HEK293 (cell line): Measurements from ENCODE around the gene RBMS3.

ENCODE experiments used
- CTCF ChIA-PET: fragments of 350-600 bp; formaldehyde crosslinking; extraction: SDS; loops from one replicate; lab custom pipeline; 2021; ENCODE audit warnings: antibody characterized with exemption; lab: Yijun Ruan, JAX
- POLR2A ChIA-PET: fragments of 300-600 bp; formaldehyde crosslinking; extraction: SDS; loops from one replicate; lab custom pipeline; 2020; ENCODE audit warnings: antibody characterized with exemption, inconsistent platforms; lab: Yijun Ruan, JAX
- H3K27ac ChIP-seq: fragments of 200-500 bp; sonication (Bioruptor generic); 2 replicates; pipeline ENCODE4 v1.5.1; 2014; ENCODE audit warnings: low read depth, low read length, control low read depth, inconsistent platforms; ENCODE audit errors: extremely low read depth
- H3K36me3 ChIP-seq, 2 experiments: fragments of 200-500 bp in 1 of 2; sonication (Bioruptor generic) in 1 of 2; 1 replicate in 1 of 2; 2 replicates in 1 of 2; pipeline ENCODE4 v1.5.1; 2014 to 2017; ENCODE audit warnings: inconsistent platforms in 2 of 2, low read length in 2 of 2; ENCODE audit not compliant: control insufficient read depth in 2 of 2, insufficient read depth in 1 of 2
- H3K4me1 ChIP-seq: fragments of 200-500 bp; sonication (Bioruptor generic); 2 replicates; pipeline ENCODE4 v1.5.1; 2014; ENCODE audit warnings: mild to moderate bottlenecking, low read length, inconsistent platforms; ENCODE audit not compliant: control insufficient read depth, insufficient read depth
- H3K4me3 ChIP-seq: 2 replicates; pipeline ENCODE4 v1.5.1; 2011; ENCODE audit warnings: low read depth, mild to moderate bottlenecking, control low read depth, low read length, moderate library complexity
- H3K9me3 ChIP-seq: fragments of 200-500 bp; sonication (Bioruptor generic); 2 replicates; pipeline ENCODE4 v1.5.1; 2014; ENCODE audit warnings: low read depth, low read length, inconsistent platforms; ENCODE audit not compliant: control insufficient read depth, insufficient read depth
- GLI4 ChIP-seq: fragments of 450-650 bp; formaldehyde crosslinking; IDR thresholded peaks from 2 replicates; pipeline ENCODE4 v1.5.1; 2016; ENCODE audit warnings: missing biosample characterization, missing genetic modification characterization
- GLIS1 ChIP-seq: fragments of 450-650 bp; formaldehyde crosslinking; IDR thresholded peaks from 2 replicates; pipeline ENCODE4 v1.5.1; 2016; ENCODE audit warnings: missing biosample characterization, missing genetic modification characterization
- HOXA7 ChIP-seq: sonication (generic); formaldehyde crosslinking; IDR thresholded peaks from 2 replicates; pipeline ENCODE4 v1.8.1; 2022; ENCODE audit warnings: missing genetic modification reagents, borderline replicate concordance
- KLF9 ChIP-seq: fragments of 450-650 bp; formaldehyde crosslinking; IDR thresholded peaks from 2 replicates; pipeline ENCODE4 v1.5.1; 2016; ENCODE audit warnings: missing biosample characterization, missing genetic modification characterization, low read depth
- MEIS1 ChIP-seq: sonication (generic); formaldehyde crosslinking; IDR thresholded peaks from 2 replicates; pipeline ENCODE4 v1.8.1; 2022; ENCODE audit warnings: missing genetic modification reagents, mild to moderate bottlenecking, borderline replicate concordance
- REPIN1 ChIP-seq: fragments of 450-650 bp; formaldehyde crosslinking; IDR thresholded peaks from 2 replicates; pipeline ENCODE4 v1.5.1; 2017; ENCODE audit warnings: missing biosample characterization, missing genetic modification characterization, low read depth
- SP2 ChIP-seq: fragments of 450-650 bp; formaldehyde crosslinking; IDR thresholded peaks from 2 replicates; pipeline ENCODE4 v1.5.1; 2016; ENCODE audit warnings: missing biosample characterization, missing genetic modification characterization
- TRIM28 ChIP-seq: IDR thresholded peaks from 2 replicates; pipeline ENCODE4 v1.6.1; 2011; ENCODE audit warnings: low read length, control low read depth, borderline replicate concordance
- ZBTB20 ChIP-seq: fragments of 450-650 bp; formaldehyde crosslinking; IDR thresholded peaks from 2 replicates; pipeline ENCODE4 v1.5.1; 2016; ENCODE audit warnings: missing biosample characterization, missing genetic modification characterization
- ZBTB48 ChIP-seq: fragments of 450-650 bp; formaldehyde crosslinking; IDR thresholded peaks from 2 replicates; pipeline ENCODE4 v1.5.1; 2016; ENCODE audit warnings: missing biosample characterization, missing genetic modification characterization
- ZEB2 ChIP-seq: fragments of 450-650 bp; formaldehyde crosslinking; IDR thresholded peaks from 2 replicates; pipeline ENCODE4 v1.5.1; 2016; ENCODE audit warnings: missing biosample characterization, missing genetic modification characterization
- ZFHX2 ChIP-seq: fragments of 450-650 bp; formaldehyde crosslinking; conservative IDR thresholded peaks from 2 replicates; pipeline ENCODE4 v1.5.1; 2016; ENCODE audit warnings: missing biosample characterization, missing genetic modification characterization
- ZFP37 ChIP-seq: fragments of 450-650 bp; formaldehyde crosslinking; IDR thresholded peaks from 2 replicates; pipeline ENCODE4 v1.5.1; 2016; ENCODE audit warnings: missing biosample characterization, missing genetic modification characterization
- ZNF10 ChIP-seq: fragments of 450-650 bp; formaldehyde crosslinking; IDR thresholded peaks from 2 replicates; pipeline ENCODE4 v1.5.1; 2017; ENCODE audit warnings: missing biosample characterization, missing genetic modification characterization
- ZNF174 ChIP-seq: fragments of 450-650 bp; formaldehyde crosslinking; IDR thresholded peaks from 2 replicates; pipeline ENCODE4 v1.5.0; 2017; ENCODE audit warnings: missing biosample characterization, mild to moderate bottlenecking, missing genetic modification characterization
- ZNF221 ChIP-seq: fragments of 450-650 bp; formaldehyde crosslinking; IDR thresholded peaks from 2 replicates; pipeline ENCODE4 v1.5.1; 2017; ENCODE audit warnings: missing biosample characterization, missing genetic modification characterization, borderline replicate concordance
- ZNF24 ChIP-seq: fragments of 450-650 bp; formaldehyde crosslinking; IDR thresholded peaks from 2 replicates; pipeline ENCODE4 v1.5.1; 2016; ENCODE audit warnings: missing biosample characterization, missing genetic modification characterization
- ZNF350 ChIP-seq: fragments of 450-650 bp; formaldehyde crosslinking; IDR thresholded peaks from 2 replicates; pipeline ENCODE4 v1.5.0; 2017; ENCODE audit warnings: missing biosample characterization, mild to moderate bottlenecking, missing genetic modification characterization
- ZNF433 ChIP-seq: fragments of 450-650 bp; formaldehyde crosslinking; IDR thresholded peaks from 2 replicates; pipeline ENCODE4 v1.5.1; 2016; ENCODE audit warnings: missing biosample characterization, missing genetic modification characterization, low read depth
- ZNF514 ChIP-seq: fragments of 450-650 bp; formaldehyde crosslinking; IDR thresholded peaks from 2 replicates; pipeline ENCODE4 v1.5.1; 2016; ENCODE audit warnings: missing biosample characterization, missing genetic modification characterization
- ZNF664 ChIP-seq: fragments of 450-650 bp; formaldehyde crosslinking; IDR thresholded peaks from 2 replicates; pipeline ENCODE4 v1.5.1; 2016; ENCODE audit warnings: missing biosample characterization, missing genetic modification characterization
- ZNF776 ChIP-seq: fragments of 450-650 bp; formaldehyde crosslinking; IDR thresholded peaks from 2 replicates; pipeline ENCODE4 v1.5.0; 2017; ENCODE audit warnings: missing biosample characterization, missing genetic modification characterization, borderline replicate concordance
- TF ChIP-seq, protein P1 (sequence below): fragments of 450-650 bp; formaldehyde crosslinking; IDR thresholded peaks from 2 replicates; pipeline ENCODE4 v1.5.1; 2016; ENCODE audit warnings: missing biosample characterization, missing genetic modification characterization
- TF ChIP-seq, protein P2 (sequence below): fragments of 450-650 bp; formaldehyde crosslinking; IDR thresholded peaks from 2 replicates; pipeline ENCODE4 v1.5.1; 2017; ENCODE audit warnings: missing biosample characterization, missing genetic modification characterization
- TF ChIP-seq, protein P3 (sequence below): fragments of 450-650 bp; formaldehyde crosslinking; IDR thresholded peaks from 2 replicates; pipeline ENCODE4 v1.5.1; 2016; ENCODE audit warnings: missing biosample characterization, missing genetic modification characterization
- TF ChIP-seq, protein P4 (sequence below): fragments of 450-650 bp; formaldehyde crosslinking; IDR thresholded peaks from 2 replicates; pipeline ENCODE4 v1.5.1; 2016; ENCODE audit warnings: missing biosample characterization, missing genetic modification characterization
- TF ChIP-seq, protein P5 (sequence below): fragments of 450-650 bp; formaldehyde crosslinking; IDR thresholded peaks from 2 replicates; pipeline ENCODE4 v1.5.1; 2016; ENCODE audit warnings: missing biosample characterization, missing genetic modification characterization

RBMS3 gene

DNA sequence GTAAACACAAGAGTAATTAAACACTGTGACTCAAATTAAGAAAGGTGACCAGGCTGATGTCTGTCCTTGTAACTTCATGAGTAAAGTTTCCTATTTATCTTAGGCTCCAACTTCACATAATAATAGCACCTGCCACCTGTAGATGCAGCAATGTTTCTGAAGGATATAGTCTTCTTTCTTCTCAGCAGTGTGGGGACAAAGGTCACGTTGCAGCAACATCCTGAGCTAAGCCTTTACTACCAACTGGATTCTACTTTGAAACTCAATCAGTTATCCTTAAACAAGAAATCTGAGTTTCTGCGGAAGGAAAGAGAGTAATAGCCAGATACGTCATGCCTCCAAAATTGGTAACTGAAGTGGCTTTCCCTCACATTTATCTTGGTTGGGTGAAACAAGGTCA is 253.1 kb downstream of the RBMS3 start:
- POLR2A ChIA-PET, result no interaction called here
- Histone ChIP-seq H3K4me3 (no peak overlapping the region), H3K36me3 (no peaks in the 10 kb centered on the region), H3K27ac (no peak overlapping the region), H3K4me1 (0 out of 2 replicates have a peak, but pooled peaks cover 3% of the 10 kb centered on the region), H3K9me3 (no peaks in the 10 kb centered on the region)
- TF ChIP-seq ZBTB48 (tag by site-specific recombination) (no peak), GLI4 (no peak), ZNF221 (tag by site-specific recombination) (no peak), ZNF433 (tag by site-specific recombination) (no peak), ZNF350 (tag by site-specific recombination) (no peak), ZFP37 (tag by site-specific recombination) (no peak), TRIM28 (no peak), MEIS1 (CRISPR knock-in tag) (no peak), ZNF174 (tag by site-specific recombination) (no peak), SP2 (no peak), REPIN1 (tag by site-specific recombination) (no peak)
- TF ChIP-seq, protein P1, sequence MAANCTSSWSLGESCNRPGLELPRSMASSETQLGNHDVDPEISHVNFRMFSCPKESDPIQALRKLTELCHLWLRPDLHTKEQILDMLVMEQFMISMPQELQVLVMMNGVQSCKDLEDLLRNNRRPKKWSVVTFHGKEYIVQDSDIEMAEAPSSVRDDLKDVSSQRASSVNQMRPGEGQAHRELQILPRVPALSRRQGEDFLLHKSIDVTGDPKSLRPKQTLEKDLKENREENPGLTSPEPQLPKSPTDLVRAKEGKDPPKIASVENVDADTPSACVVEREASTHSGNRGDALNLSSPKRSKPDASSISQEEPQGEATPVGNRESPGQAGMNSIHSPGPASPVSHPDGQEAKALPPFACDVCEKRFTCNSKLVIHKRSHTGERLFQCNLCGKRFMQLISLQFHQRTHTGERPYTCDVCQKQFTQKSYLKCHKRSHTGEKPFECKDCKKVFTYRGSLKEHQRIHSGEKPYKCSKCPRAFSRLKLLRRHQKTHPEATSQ (tag by site-specific recombination), result no peak
- TF ChIP-seq, protein P2, sequence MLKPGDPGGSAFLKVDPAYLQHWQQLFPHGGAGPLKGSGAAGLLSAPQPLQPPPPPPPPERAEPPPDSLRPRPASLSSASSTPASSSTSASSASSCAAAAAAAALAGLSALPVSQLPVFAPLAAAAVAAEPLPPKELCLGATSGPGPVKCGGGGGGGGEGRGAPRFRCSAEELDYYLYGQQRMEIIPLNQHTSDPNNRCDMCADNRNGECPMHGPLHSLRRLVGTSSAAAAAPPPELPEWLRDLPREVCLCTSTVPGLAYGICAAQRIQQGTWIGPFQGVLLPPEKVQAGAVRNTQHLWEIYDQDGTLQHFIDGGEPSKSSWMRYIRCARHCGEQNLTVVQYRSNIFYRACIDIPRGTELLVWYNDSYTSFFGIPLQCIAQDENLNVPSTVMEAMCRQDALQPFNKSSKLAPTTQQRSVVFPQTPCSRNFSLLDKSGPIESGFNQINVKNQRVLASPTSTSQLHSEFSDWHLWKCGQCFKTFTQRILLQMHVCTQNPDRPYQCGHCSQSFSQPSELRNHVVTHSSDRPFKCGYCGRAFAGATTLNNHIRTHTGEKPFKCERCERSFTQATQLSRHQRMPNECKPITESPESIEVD (tag by site-specific recombination), result no peak
- CTCF ChIA-PET, result no interaction called here

DNA sequence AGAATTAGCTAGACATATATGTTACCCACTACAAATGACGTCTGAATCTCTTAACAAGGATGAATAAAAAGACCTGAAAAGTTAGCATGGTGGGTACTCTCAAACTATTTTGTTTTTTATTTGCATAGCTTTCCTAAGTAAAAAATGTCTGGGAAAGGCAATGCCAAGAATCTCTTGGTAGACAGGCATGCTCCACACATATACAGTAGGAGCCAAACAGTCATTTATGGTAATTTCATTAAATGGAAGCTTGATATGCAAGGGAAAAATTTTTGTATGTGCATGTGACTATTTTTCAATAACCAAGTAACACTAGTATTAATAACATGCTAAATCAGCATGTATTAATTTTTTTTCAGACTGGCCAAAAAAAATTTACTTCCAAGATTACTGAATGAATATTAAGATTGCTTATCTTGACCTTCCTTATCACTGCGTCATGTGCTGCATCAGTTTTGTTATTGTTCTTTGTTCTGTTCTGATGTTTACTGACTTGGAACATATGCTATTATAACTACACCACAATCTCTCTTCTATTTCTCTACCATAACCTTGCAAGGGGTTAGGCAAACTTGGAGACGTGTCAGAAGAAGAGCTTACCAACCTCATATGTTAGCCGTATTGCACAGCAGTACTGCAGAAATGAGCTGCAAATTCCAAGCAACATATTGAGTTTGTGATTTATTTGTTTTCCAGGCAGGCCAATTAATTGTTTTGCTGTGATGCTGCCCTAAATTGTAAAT is 255.3 kb downstream of the RBMS3 start:
- no peak overlapping the region for H3K27ac ChIP-seq
- 0 out of 2 replicates have a peak, but pooled peaks cover 3% of the 10 kb centered on the region for H3K4me1 ChIP-seq
- TF ChIP-seq, protein P3, sequence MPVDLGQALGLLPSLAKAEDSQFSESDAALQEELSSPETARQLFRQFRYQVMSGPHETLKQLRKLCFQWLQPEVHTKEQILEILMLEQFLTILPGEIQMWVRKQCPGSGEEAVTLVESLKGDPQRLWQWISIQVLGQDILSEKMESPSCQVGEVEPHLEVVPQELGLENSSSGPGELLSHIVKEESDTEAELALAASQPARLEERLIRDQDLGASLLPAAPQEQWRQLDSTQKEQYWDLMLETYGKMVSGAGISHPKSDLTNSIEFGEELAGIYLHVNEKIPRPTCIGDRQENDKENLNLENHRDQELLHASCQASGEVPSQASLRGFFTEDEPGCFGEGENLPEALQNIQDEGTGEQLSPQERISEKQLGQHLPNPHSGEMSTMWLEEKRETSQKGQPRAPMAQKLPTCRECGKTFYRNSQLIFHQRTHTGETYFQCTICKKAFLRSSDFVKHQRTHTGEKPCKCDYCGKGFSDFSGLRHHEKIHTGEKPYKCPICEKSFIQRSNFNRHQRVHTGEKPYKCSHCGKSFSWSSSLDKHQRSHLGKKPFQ (tag by site-specific recombination), result no peak
- TF ChIP-seq ZBTB20 (tag by site-specific recombination), result no peak
- TF ChIP-seq ZNF664 (tag by site-specific recombination), result no peak
- TF ChIP-seq, protein P4, sequence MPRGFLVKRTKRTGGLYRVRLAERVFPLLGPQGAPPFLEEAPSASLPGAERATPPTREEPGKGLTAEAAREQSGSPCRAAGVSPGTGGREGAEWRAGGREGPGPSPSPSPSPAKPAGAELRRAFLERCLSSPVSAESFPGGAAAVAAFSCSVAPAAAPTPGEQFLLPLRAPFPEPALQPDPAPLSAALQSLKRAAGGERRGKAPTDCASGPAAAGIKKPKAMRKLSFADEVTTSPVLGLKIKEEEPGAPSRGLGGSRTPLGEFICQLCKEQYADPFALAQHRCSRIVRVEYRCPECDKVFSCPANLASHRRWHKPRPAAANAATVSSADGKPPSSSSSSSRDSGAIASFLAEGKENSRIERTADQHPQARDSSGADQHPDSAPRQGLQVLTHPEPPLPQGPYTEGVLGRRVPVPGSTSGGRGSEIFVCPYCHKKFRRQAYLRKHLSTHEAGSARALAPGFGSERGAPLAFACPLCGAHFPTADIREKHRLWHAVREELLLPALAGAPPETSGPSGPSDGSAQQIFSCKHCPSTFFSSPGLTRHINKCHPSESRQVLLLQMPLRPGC, result no peak
- TF ChIP-seq ZNF514, result no peak
- TF ChIP-seq ZNF24 (tag by site-specific recombination), result no peak
- no peak for TF ChIP-seq ZEB2
- TF ChIP-seq, protein P5, sequence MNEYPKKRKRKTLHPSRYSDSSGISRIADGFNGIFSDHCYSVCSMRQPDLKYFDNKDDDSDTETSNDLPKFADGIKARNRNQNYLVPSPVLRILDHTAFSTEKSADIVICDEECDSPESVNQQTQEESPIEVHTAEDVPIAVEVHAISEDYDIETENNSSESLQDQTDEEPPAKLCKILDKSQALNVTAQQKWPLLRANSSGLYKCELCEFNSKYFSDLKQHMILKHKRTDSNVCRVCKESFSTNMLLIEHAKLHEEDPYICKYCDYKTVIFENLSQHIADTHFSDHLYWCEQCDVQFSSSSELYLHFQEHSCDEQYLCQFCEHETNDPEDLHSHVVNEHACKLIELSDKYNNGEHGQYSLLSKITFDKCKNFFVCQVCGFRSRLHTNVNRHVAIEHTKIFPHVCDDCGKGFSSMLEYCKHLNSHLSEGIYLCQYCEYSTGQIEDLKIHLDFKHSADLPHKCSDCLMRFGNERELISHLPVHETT, result no peak
- no peak for TF ChIP-seq HOXA7 (CRISPR knock-in tag)
- no peak for TF ChIP-seq ZNF776 (tag by site-specific recombination)
- no peak for TF ChIP-seq KLF9
- TF ChIP-seq ZFHX2, result no peak
- TF ChIP-seq ZNF10 (tag by site-specific recombination), result no peak
- no peak for TF ChIP-seq GLIS1 (tag by site-specific recombination)
- H3K9me3 ChIP-seq, result no peaks in the 10 kb centered on the region
- H3K36me3 ChIP-seq, result no peaks in the 10 kb centered on the region
- no peak overlapping the region for H3K4me3 ChIP-seq
- POLR2A ChIA-PET, result no interaction called here
- CTCF ChIA-PET, result no interaction called here
